ENCODE data around the gene SNX8.

The SNX8 gene

DNA sequence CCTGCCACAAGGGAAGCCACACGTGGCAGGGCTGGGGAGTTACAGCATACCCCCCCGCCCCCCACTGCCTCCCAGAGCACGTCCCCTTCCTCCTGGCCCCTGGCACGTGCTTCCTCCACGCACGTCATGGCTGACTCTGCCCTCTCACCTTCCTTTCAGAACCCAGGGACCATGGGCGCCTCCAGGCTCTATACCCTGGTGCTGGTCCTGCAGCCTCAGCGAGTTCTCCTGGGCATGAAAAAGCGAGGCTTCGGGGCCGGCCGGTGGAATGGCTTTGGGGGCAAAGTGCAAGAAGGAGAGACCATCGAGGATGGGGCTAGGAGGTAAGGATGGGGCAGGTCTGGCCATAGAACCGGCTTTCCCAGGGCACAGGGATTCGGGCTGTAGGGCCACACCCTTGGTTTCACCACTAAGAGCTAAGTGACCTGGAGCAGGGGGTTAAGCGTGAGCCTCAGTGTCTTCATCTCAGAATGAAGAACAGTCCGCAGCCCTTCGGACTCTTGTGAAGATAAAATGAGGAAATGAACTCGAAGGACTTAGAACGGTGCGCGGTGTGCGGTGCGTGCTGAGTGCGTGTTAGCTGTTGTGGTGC lies 69.7 kb downstream of the SNX8 start:
- DNase-seq (ENCODE audit: low spot score), result no peak

DNA sequence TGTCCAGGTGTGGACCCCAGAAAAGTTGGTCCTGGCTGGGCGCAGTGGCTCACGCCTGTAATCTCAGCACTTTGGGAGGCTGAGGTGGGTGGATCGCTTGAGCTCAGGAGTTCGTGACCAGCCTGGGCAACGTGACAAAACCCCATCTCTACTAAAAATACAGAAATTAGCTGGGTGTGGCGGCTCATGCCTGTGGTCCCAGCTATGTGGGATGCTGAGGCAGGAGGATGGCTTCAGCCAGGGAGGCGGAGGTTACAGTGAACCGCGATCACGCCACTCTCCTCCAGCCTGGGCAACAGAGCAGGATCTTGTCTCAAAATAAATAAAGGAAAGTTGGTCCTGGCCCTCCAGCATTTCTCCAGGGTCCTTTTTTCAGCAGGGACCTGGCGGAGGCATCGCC lies 70.8 kb downstream of the SNX8 start:
- no peak for DNase-seq (ENCODE audit: low spot score)

- peak; percentile 37 for DNase-seq (ENCODE audit: low spot score)
Measured at GRCh38 chr7:2242541-2243429, 71.5 kb downstream of the SNX8 start.

DNA sequence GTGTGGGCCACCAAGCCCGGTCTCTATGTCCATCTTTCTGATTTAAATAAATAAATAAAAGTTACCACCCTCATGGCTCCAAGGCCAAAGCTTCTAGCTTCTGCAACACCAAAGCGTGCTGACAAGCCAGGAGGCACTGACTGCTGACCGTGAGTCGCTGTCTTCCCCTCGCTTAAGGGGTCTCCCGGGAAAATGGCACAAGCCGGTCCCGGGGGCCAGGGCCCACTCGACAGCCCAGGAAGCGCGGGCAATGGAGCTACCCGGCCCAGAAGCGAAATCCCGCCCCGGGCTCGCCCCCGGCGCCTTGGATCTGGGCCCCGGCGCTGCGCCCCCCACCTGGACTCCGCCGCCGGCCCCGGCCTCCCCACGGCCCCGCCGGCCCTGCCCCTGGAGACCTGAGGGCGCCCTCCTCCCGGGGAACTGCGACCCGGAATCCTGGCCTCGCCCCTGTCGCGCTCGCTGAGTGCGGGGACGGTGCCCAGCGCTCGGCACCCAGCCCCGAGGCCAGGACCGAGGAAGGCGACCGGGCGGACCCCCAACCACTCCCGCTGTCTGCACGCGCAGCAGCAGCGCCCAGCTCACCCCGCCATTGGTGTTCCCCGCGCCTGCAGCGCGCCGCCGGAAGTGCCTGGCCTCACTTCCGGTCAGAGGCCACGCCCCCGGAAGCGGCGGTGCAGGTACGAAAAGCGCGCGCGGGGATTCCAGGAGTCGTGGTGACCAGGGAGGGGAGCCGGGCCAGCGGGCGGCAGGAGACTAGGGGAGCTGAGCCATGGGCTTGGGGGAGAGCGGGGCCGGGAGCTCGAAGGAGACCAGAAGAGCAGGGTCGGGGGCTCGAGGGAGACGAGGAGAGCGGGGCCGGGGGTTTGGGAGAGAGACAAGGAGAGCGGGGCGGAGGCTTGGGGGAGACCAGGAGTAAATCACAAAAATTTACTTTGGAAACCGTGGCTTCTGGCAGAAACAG lies 72.4 kb downstream of the SNX8 start, which contains the start of the genes MRM2 and NUDT1:
Gene MRM2 (minus strand): TSS at position 626 of the 961 bp plus-strand sequence. CDS start 36 bp downstream, at position 590.
Gene NUDT1 (plus strand): TSS at position 647 of the 961 bp plus-strand sequence. CDS start 2,349 bp downstream, outside the sequence.
- DNase-seq (ENCODE audit: low spot score), result peak; percentile 73

- DNase-seq (ENCODE audit: low spot score), result no peak
Measured at GRCh38 chr7:2239242-2239641, 75.0 kb downstream of the SNX8 start.

DNA sequence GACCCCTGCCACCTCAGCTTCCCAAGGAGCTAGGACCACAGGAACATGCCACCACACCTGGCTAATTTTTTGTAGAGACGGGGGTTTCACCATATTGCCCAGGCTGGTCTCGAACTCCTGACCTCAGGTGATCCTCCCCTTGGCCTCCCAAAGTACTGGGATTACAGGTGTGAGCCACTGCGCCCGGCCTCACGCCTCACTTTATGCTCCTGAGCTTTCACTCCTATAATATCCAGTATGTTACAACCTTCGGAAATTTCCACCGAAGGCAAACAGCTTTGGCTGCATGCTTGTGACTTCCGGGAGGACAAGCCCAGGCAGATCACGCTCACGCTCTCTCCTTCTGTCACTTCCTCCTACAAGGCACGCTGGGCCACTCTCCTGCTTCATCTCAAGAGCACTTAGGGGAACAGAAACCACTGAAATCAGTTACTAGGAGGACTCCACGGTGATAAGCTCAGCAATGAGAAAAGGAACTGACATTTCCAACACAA lies 77.1 kb downstream of the SNX8 start:
- DNase-seq (ENCODE audit: low spot score), result no peak

GRCh38 chr7:2233926-2234325 lies 80.3 kb downstream of the SNX8 start:
- DNase-seq (ENCODE audit: low spot score), result no peak

GRCh38 chr7:2232766-2233520 lies 81.3 kb downstream of the SNX8 start, which contains the start of gene MAD1L1:
Gene MAD1L1 (minus strand): TSS chr7:2232945. CDS start chr7:2230133, 2,812 bp downstream.
- peak; percentile 91 for DNase-seq (ENCODE audit: low spot score)

DNA sequence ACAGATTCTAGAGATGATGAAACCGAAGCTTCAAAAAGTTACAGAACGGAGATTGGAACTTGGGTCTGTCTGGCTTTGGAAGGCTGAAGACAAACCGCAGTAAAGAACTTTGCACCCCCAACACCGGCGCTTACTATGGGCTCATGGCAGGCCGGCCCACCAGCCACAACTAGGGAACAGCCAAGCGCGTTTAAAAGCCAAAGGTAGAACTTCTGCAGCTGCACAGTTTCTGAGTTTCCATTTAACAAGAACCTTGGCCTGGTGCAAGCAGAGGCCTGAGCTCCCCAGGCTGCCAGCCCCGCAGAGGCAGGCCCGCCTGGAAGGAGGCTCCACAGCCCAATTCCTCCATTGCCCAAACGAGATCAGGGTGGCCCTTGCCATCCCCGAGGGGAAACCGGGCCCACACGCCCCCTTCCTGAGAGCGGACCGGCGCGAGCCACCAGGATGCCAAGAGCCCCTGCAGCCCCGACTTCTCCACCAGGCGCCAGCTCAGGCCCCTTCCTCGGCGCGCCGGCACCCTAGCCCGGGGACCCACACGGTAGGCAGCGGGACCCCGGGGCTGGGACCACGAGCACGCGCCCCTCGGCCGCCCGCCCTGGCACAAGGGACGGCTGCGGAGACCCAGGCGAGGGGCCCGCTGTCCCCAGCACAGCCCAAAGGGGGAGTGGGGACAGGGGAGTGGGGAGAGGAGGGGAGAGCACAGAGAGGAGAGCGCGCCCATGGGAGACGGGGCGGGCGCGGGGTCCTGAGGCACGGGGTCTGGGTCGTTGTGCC lies 82.1 kb downstream of the SNX8 start:
- no peak for DNase-seq (ENCODE audit: low spot score)

- no peak for DNase-seq (ENCODE audit: low spot score)
Measured at GRCh38 chr7:2230882-2231281, 83.4 kb downstream of the SNX8 start.

GRCh38 chr7:2230226-2230625 lies 84.0 kb downstream of the SNX8 start:
- DNase-seq (ENCODE audit: low spot score), result no peak

GRCh38 chr7:2229467-2229866 lies 84.8 kb downstream of the SNX8 start:
- DNase-seq (ENCODE audit: low spot score), result no peak

- no peak for DNase-seq (ENCODE audit: low spot score)
Measured at GRCh38 chr7:2228921-2229320, 85.3 kb downstream of the SNX8 start.

- DNase-seq (ENCODE audit: low spot score), result no peak
Measured at GRCh38 chr7:2227699-2228098, 86.5 kb downstream of the SNX8 start.

GRCh38 chr7:2225830-2226229 lies 88.4 kb downstream of the SNX8 start:
- no peak for DNase-seq (ENCODE audit: low spot score)

GRCh38 chr7:2225336-2225735 lies 88.9 kb downstream of the SNX8 start:
- no peak for DNase-seq (ENCODE audit: low spot score)

- DNase-seq (ENCODE audit: low spot score), result no peak
Measured at GRCh38 chr7:2224934-2225333, 89.3 kb downstream of the SNX8 start.

DNA sequence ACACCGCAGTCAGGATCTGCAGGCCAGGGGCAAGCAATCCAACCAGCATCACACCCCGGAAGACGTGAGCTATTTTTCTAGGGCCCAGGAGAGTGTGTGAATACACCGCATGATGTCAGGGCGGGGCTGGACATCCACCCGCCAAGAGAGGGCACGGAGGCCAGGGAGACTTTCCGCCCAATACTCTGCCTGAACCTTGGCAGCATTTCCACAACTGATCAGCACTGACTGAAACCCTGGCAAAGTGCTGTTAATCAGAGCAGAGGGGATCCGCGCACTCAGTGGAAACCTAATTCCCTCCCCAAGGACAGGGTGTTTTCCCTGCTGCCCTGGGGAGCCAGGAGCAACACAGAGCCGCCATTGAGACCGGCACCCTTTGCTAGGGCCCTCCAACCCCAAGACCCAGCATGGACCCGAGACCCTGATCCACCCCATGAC lies 89.7 kb downstream of the SNX8 start:
- no peak for DNase-seq (ENCODE audit: low spot score)

GRCh38 chr7:2223321-2223720 lies 90.9 kb downstream of the SNX8 start:
- no peak for DNase-seq (ENCODE audit: low spot score)

GRCh38 chr7:2222516-2222915 lies 91.7 kb downstream of the SNX8 start:
- DNase-seq (ENCODE audit: low spot score), result no peak
